HUDEP-2 (cell line): Measurements from ENCODE around the gene TUBB.
"Not testable (repeated sequence)": the region's sequence is repeated elsewhere in the genome, so short reads cannot be mapped to it uniquely, and the experiment has no call there.

Experiments used
- DNase-seq, 76 experiments: peaks; one replicate each; lab custom pipeline; 2025; ENCODE audit not compliant: unreplicated experiment in 76 of 76; lab: John Stamatoyannopoulos, UW

Gene TUBB

GRCh38 chr6:30717129-30717844 is 2.9 kb upstream of the TUBB start, which contains the start of gene MDC1:
MDC1 (minus strand) TSS chr6:30717281; CDS start chr6:30715175, 2,106 bp downstream.
- peak; percentile 87 to 100 (median 100) for DNase-seq

GRCh38 chr6:30717845-30718720 is 2.1 kb upstream of the TUBB start:
- DNase-seq, result not testable (repeated sequence)

- DNase-seq, result peak in 3 of 76 experiments; percentile 30 to 52 (median 40)
These were observed 796 bp upstream of the TUBB start for GRCh38 chr6:30719356-30719755.

GRCh38 chr6:30720738-30721197 is 616 bp downstream of the TUBB start:
- peak in 70 of 76 experiments; percentile 24 to 84 (median 69) for DNase-seq

- DNase-seq, result peak in 73 of 76 experiments; percentile 35 to 97 (median 89)
These were observed 1.3 kb downstream of the TUBB start for GRCh38 chr6:30721198-30722024.

- DNase-seq, result peak in 3 of 76 experiments; percentile 29 to 39 (median 38)
These were observed 1.8 kb downstream of the TUBB start for GRCh38 chr6:30722025-30722279.

- DNase-seq, result peak in 72 of 76 experiments; percentile 20 to 96 (median 73)
These were observed 2.3 kb downstream of the TUBB start for GRCh38 chr6:30722280-30723112.

- DNase-seq, result not testable (repeated sequence)
These were observed 3.1 kb downstream of the TUBB start for GRCh38 chr6:30723159-30723842.

- not testable (repeated sequence) for DNase-seq
These were observed 3.9 kb downstream of the TUBB start for GRCh38 chr6:30723843-30724741.

- peak in 2 of 76 experiments; percentile 5 to 8 for DNase-seq
These were observed 4.9 kb downstream of the TUBB start for GRCh38 chr6:30724906-30725667.

- DNase-seq, result peak in 20 of 76 experiments; percentile 12 to 62 (median 34)
These were observed 5.8 kb downstream of the TUBB start for GRCh38 chr6:30725713-30726505.

GRCh38 chr6:30726506-30727413 is 6.6 kb downstream of the TUBB start:
- DNase-seq, result no peak

- DNase-seq, result no peak
These were observed 7.9 kb downstream of the TUBB start for GRCh38 chr6:30727920-30728553.

- peak in 33 of 76 experiments; percentile 18 to 77 (median 36) for DNase-seq
These were observed 10.7 kb downstream of the TUBB start for GRCh38 chr6:30730601-30731435.
